AG09319 (cell line): ENCODE results near the gene RELCH.

Source experiments
- DNase-seq: peaks from one replicate; pipeline ENCODE4 v3.0.0-alpha.2; 2010; ENCODE audit warnings: low read depth; ENCODE audit errors: extremely low read depth
- TF ChIP-seq, protein P1 (sequence below): IDR thresholded peaks from 2 replicates; pipeline ENCODE4 v1.5.1; 2011; ENCODE audit warnings: low read depth, mild to moderate bottlenecking, inconsistent platforms, low read length, moderate library complexity

Gene RELCH

GRCh38 chr18:62353170-62353569 is 166.1 kb downstream of the RELCH start:
- TF ChIP-seq, protein P1, sequence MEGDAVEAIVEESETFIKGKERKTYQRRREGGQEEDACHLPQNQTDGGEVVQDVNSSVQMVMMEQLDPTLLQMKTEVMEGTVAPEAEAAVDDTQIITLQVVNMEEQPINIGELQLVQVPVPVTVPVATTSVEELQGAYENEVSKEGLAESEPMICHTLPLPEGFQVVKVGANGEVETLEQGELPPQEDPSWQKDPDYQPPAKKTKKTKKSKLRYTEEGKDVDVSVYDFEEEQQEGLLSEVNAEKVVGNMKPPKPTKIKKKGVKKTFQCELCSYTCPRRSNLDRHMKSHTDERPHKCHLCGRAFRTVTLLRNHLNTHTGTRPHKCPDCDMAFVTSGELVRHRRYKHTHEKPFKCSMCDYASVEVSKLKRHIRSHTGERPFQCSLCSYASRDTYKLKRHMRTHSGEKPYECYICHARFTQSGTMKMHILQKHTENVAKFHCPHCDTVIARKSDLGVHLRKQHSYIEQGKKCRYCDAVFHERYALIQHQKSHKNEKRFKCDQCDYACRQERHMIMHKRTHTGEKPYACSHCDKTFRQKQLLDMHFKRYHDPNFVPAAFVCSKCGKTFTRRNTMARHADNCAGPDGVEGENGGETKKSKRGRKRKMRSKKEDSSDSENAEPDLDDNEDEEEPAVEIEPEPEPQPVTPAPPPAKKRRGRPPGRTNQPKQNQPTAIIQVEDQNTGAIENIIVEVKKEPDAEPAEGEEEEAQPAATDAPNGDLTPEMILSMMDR: no peak
- no peak for DNase-seq

GRCh38 chr18:62354151-62354550 is 167.1 kb downstream of the RELCH start:
- TF ChIP-seq, protein P1: no peak
- no peak for DNase-seq

- TF ChIP-seq, protein P1: no peak
- DNase-seq: no peak
Observed at GRCh38 chr18:62357079-62357719, 170.1 kb downstream of the RELCH start.
